ENCODE measurements around the gene TPPP2.

Gene TPPP2

DNA sequence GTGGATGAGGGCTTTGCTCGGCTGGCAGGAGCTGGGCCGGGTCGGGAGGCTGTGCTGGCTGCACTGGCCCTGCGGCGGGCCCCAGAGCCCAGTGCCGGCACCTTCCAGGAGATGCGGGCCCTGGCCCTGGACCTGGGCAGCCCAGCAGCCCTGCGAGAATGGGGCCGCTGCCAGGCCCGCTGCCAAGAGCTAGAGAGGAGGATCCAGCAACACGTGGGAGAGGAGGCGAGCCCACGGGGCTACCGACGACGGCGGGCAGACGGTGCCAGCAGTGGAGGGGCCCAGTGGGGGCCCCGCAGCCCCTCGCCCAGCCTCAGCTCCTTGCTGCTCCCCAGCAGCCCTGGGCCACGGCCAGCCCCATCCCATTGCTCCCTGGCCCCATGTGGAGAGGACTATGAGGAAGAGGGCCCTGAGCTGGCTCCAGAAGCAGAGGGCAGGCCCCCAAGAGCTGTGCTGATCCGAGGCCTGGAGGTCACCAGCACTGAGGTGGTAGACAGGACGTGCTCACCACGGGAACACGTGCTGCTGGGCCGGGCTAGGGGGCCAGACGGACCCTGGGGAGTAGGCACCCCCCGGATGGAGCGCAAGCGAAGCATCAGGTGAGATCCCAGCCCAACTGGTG is 51.6 kb downstream of the TPPP2 start:
- no peak for DNase-seq

All from islet precursor cell (in vitro differentiated cells).